K562 (cell line): ENCODE results near the gene SCN1B. TPM values are rescaled to one million over a fixed set of nuclear protein-coding genes. Genes with fewer than 3 reads are reported as not detected.

Experiments
- CEBPZ ChIP-seq: fragments of 150-350 bp; IDR thresholded peaks from 2 replicates; pipeline ENCODE4 v1.6.1; 2014; ENCODE audit warnings: low read depth, mild to moderate bottlenecking, low read length, borderline replicate concordance
- HOMEZ ChIP-seq: fragments of 250-450 bp; sonication (Bioruptor Pico); IDR thresholded peaks from 2 replicates; pipeline ENCODE4 v1.4.0; 2020; ENCODE audit warnings: mild to moderate bottlenecking, moderate library complexity
- KDM5B ChIP-seq: fragments of 200-600 bp; sonication (generic); IDR thresholded peaks from 2 replicates; pipeline ENCODE4 v1.6.1; 2012; ENCODE audit warnings: low read depth, mild to moderate bottlenecking, moderate library complexity, low read length, control low read depth, inconsistent platforms; ENCODE audit not compliant: insufficient replicate concordance
- MTA1 ChIP-seq: fragments of 450-650 bp; IDR thresholded peaks from 2 replicates; pipeline ENCODE4 v1.6.1; 2017; ENCODE audit warnings: borderline replicate concordance
- PCBP1 ChIP-seq: fragments of 200-400 bp; formaldehyde crosslinking; IDR thresholded peaks from 2 replicates; pipeline ENCODE4 v1.6.1; 2018; ENCODE audit warnings: mild to moderate bottlenecking, low read depth, low read length; ENCODE audit not compliant: poor library complexity, severe bottlenecking
- PRDM10 ChIP-seq: fragments of 450-650 bp; IDR thresholded peaks from 2 replicates; pipeline ENCODE4 v1.6.1; 2018; ENCODE audit not compliant: partially characterized antibody
- SMARCA5 ChIP-seq: fragments of 450-650 bp; IDR thresholded peaks from 2 replicates; pipeline ENCODE4 v1.6.1; 2016
- XRCC5 ChIP-seq: fragments of 200-400 bp; formaldehyde crosslinking; IDR thresholded peaks from 2 replicates; pipeline ENCODE4 v1.6.1; 2017; ENCODE audit warnings: low read depth, mild to moderate bottlenecking, low read length
- ZBTB2 ChIP-seq: fragments of 450-650 bp; IDR thresholded peaks from 2 replicates; pipeline ENCODE4 v1.6.1; 2016; ENCODE audit warnings: antibody characterized with exemption
- ZNF224 ChIP-seq: sonication (generic); formaldehyde crosslinking; IDR thresholded peaks from 2 replicates; pipeline ENCODE4 v1.8.0; 2022; ENCODE audit warnings: mild to moderate bottlenecking, missing genetic modification reagents
- ZNF274 ChIP-seq: IDR thresholded peaks from 2 replicates; pipeline ENCODE4 v1.6.1; 2011; ENCODE audit warnings: low read depth, mild to moderate bottlenecking, low read length, moderate library complexity, borderline replicate concordance
- ZNF384 ChIP-seq: IDR thresholded peaks from 2 replicates; pipeline ENCODE4 v1.6.1; 2012; ENCODE audit warnings: low read depth, low read length, improper control_type of control experiment
- ZNF586 ChIP-seq: fragments of 450-650 bp; formaldehyde crosslinking; conservative IDR thresholded peaks from 2 replicates; pipeline ENCODE4 v1.4.0; 2020; ENCODE audit warnings: mild to moderate bottlenecking, moderate library complexity
- ZNF668 ChIP-seq: fragments of 250-450 bp; sonication (Bioruptor Pico); IDR thresholded peaks from 2 replicates; pipeline ENCODE4 v1.8.0; 2022; ENCODE audit warnings: mild to moderate bottlenecking, inconsistent platforms
- polyA plus RNA-seq, 8 experiments: library from polyadenylated mRNA; depleted of rRNA in 4 of 8; stranded (reverse) in 5 of 8; unstranded in 3 of 8; fragments of >200 nt; fragmentation: Nextera tagmentation in 2 of 8; fragmentation: Illumina TruSeq in 1 of 8; extraction: Ambion mirVana in 2 of 8; extraction: Trizol in 1 of 8; gene quantifications; 2 replicates each; pipeline versions ENCODE4 v1.2.1 to v1.2.3, GENCODE V29; 2011 to 2014; ENCODE audit warnings: inconsistent platforms in 1 of 8, missing spikeins in 1 of 8
- total RNA-seq, 7 experiments: library from RNA; depleted of rRNA in 6 of 7; stranded (reverse); fragments of >200 nt in 6 of 7; fragmentation: Illumina TruSeq in 2 of 7; extraction: Trizol in 2 of 7; gene quantifications; 2 replicates each; pipeline versions ENCODE4 v1.2.1 to v1.2.3, GENCODE V29; 2011 to 2021; ENCODE audit warnings: low replicate concordance in 1 of 7

SCN1B gene
- total and polyA plus RNA-seq, 9 of the 15 experiments (the other 6 are each of a cell fraction or from before 2014, with no cell fraction given) = 0.03 to 2.5 (median 0.91) TPM

- TF ChIP-seq PRDM10 = no peak
- TF ChIP-seq CEBPZ = no peak
- no peak; the same call in 1 of the 2 replicates for TF ChIP-seq ZBTB2
- TF ChIP-seq PCBP1 = no peak
- TF ChIP-seq MTA1 = no peak
- no peak for TF ChIP-seq ZNF274
- no peak for TF ChIP-seq HOMEZ
- no peak for TF ChIP-seq ZNF384
- TF ChIP-seq ZNF586 (CRISPR knock-in tag) = no peak
- TF ChIP-seq XRCC5 = 0 out of 2 replicates have a peak, but pooled peaks have one; percentile 5
- no peak for TF ChIP-seq ZNF224 (CRISPR knock-in tag)
- TF ChIP-seq KDM5B = no peak
- peak; percentile 87 for TF ChIP-seq SMARCA5
- no peak for TF ChIP-seq ZNF668
Observed at GRCh38 chr19:35039881-35040825, 9.9 kb downstream of the SCN1B start (continued).
